ENCODE results near the gene RHBDF2.

- TF ChIP-seq CTCF (IDR thresholded peaks at IDR 0.05) (no peak), POLR2A (IDR thresholded peaks at IDR 0.05) (no peak)
Measured at GRCh38 chr17:76504117-76504516, 2.9 kb upstream of the RHBDF2 start.

Data from uterus (tissue), 2 donors.